ENCODE data around the gene ELP4.

The ELP4 gene

GRCh38 chr11:31652528-31652927 is 143.0 kb downstream of the ELP4 start:
- Histone ChIP-seq H4K20me1 (ENCODE audit: insufficient read depth) (no peaks in the 10 kb centered on the region), H3K27me3 (ENCODE audit: insufficient read depth, low read depth) (no peaks in the 10 kb centered on the region), H3K36me3 (ENCODE audit: insufficient read depth) (no peaks in the 10 kb centered on the region), H3K4me3 (IDR thresholded peaks at IDR 0.05; ENCODE audit: insufficient read depth, low read depth, low read length) (no peak overlapping the region), H3K4me1 (ENCODE audit: low read depth, poor library complexity, severe bottlenecking) (peaks cover 18% of the 10 kb centered on the region), H2AFZ (ENCODE audit: low read depth) (no peak overlapping the region), H3K4me2 (0 out of 2 replicates have a peak overlapping the region, but pooled peaks have one; percentile 30), H3K79me2 (ENCODE audit: insufficient read depth, low read depth) (no peaks in the 10 kb centered on the region), H3K9ac (no peak overlapping the region), H3K27ac (no peak overlapping the region)
- TF ChIP-seq, protein P1, sequence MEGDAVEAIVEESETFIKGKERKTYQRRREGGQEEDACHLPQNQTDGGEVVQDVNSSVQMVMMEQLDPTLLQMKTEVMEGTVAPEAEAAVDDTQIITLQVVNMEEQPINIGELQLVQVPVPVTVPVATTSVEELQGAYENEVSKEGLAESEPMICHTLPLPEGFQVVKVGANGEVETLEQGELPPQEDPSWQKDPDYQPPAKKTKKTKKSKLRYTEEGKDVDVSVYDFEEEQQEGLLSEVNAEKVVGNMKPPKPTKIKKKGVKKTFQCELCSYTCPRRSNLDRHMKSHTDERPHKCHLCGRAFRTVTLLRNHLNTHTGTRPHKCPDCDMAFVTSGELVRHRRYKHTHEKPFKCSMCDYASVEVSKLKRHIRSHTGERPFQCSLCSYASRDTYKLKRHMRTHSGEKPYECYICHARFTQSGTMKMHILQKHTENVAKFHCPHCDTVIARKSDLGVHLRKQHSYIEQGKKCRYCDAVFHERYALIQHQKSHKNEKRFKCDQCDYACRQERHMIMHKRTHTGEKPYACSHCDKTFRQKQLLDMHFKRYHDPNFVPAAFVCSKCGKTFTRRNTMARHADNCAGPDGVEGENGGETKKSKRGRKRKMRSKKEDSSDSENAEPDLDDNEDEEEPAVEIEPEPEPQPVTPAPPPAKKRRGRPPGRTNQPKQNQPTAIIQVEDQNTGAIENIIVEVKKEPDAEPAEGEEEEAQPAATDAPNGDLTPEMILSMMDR (conservative IDR thresholded peaks at IDR 0.05; ENCODE audit: low read depth, low read length), result no peak

DNA sequence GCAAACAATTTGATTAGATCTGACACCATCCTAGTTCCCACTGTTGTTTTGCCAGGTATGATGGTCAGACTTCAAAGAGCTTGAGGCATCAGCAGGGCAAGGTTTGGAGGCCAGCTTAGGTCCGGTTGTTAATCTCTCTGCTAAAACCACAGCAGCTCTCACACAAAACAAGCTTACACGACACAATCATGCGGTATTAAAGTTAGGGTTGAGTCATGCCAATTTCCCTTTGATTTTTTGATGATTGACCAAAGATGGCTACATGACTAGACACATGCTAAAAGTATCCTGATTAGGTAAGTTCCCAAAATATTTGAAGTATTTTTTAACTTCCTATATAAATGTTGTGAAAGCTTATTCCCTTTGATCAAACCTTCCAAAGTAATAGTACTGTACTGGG is 145.9 kb downstream of the ELP4 start:
- no peak overlapping the region for H3K27ac ChIP-seq
- H3K79me2 ChIP-seq (ENCODE audit: insufficient read depth, low read depth), result no peaks in the 10 kb centered on the region
- H2AFZ ChIP-seq (ENCODE audit: low read depth), result no peak overlapping the region
- H3K27me3 ChIP-seq (ENCODE audit: insufficient read depth, low read depth), result no peaks in the 10 kb centered on the region
- H3K36me3 ChIP-seq (ENCODE audit: insufficient read depth), result no peaks in the 10 kb centered on the region
- H3K4me2 ChIP-seq, result no peak overlapping the region
- H4K20me1 ChIP-seq (ENCODE audit: insufficient read depth), result no peaks in the 10 kb centered on the region
- TF ChIP-seq, protein P1 (conservative IDR thresholded peaks at IDR 0.05; ENCODE audit: low read depth, low read length), result no peak
- H3K9ac ChIP-seq, result no peak overlapping the region
- peaks cover 18% of the 10 kb centered on the region for H3K4me1 ChIP-seq (ENCODE audit: low read depth, poor library complexity, severe bottlenecking)
- no peak overlapping the region for H3K4me3 ChIP-seq (IDR thresholded peaks at IDR 0.05; ENCODE audit: insufficient read depth, low read depth, low read length)

- no peak overlapping the region for H3K9ac ChIP-seq
- H2AFZ ChIP-seq (ENCODE audit: low read depth), result no peak overlapping the region
- peaks cover 18% of the 10 kb centered on the region for H3K4me1 ChIP-seq (ENCODE audit: low read depth, poor library complexity, severe bottlenecking)
- no peaks in the 10 kb centered on the region for H3K27me3 ChIP-seq (ENCODE audit: insufficient read depth, low read depth)
- TF ChIP-seq, protein P1 (conservative IDR thresholded peaks at IDR 0.05; ENCODE audit: low read depth, low read length), result no peak
- no peak overlapping the region for H3K4me2 ChIP-seq
- no peaks in the 10 kb centered on the region for H4K20me1 ChIP-seq (ENCODE audit: insufficient read depth)
- no peaks in the 10 kb centered on the region for H3K36me3 ChIP-seq (ENCODE audit: insufficient read depth)
- H3K4me3 ChIP-seq (IDR thresholded peaks at IDR 0.05; ENCODE audit: insufficient read depth, low read depth, low read length), result no peak overlapping the region
- H3K27ac ChIP-seq, result no peak overlapping the region
- no peaks in the 10 kb centered on the region for H3K79me2 ChIP-seq (ENCODE audit: insufficient read depth, low read depth)
Measured at GRCh38 chr11:31656051-31656450, 146.5 kb downstream of the ELP4 start.

- H3K27ac ChIP-seq, result no peak overlapping the region
- H4K20me1 ChIP-seq (ENCODE audit: insufficient read depth), result no peaks in the 10 kb centered on the region
- no peaks in the 10 kb centered on the region for H3K27me3 ChIP-seq (ENCODE audit: insufficient read depth, low read depth)
- H3K4me1 ChIP-seq (ENCODE audit: low read depth, poor library complexity, severe bottlenecking), result peaks cover 9% of the 10 kb centered on the region
- H3K4me3 ChIP-seq (IDR thresholded peaks at IDR 0.05; ENCODE audit: insufficient read depth, low read depth, low read length), result no peak overlapping the region
- TF ChIP-seq, protein P1 (conservative IDR thresholded peaks at IDR 0.05; ENCODE audit: low read depth, low read length), result no peak
- H2AFZ ChIP-seq (ENCODE audit: low read depth), result no peak overlapping the region
- H3K36me3 ChIP-seq (ENCODE audit: insufficient read depth), result no peaks in the 10 kb centered on the region
- H3K9ac ChIP-seq, result no peak overlapping the region
- no peaks in the 10 kb centered on the region for H3K79me2 ChIP-seq (ENCODE audit: insufficient read depth, low read depth)
- no peak overlapping the region for H3K4me2 ChIP-seq
Measured at GRCh38 chr11:31657091-31657490, 147.5 kb downstream of the ELP4 start.

Measured in KMS-11 (cell line).